ENCODE measurements around the gene SYNDIG1.

SYNDIG1 gene

GRCh38 chr20:24684421-24684871, 215.0 kb downstream of the SYNDIG1 start:
- no peak for DNase-seq
- in situ Hi-C loops (cut with HindIII; ENCODE audit: low pct_ligation_motif_present, low pct_unique_long_range_greater_than_20kb, low sequenced_read_pairs), result no loop called here

DNA sequence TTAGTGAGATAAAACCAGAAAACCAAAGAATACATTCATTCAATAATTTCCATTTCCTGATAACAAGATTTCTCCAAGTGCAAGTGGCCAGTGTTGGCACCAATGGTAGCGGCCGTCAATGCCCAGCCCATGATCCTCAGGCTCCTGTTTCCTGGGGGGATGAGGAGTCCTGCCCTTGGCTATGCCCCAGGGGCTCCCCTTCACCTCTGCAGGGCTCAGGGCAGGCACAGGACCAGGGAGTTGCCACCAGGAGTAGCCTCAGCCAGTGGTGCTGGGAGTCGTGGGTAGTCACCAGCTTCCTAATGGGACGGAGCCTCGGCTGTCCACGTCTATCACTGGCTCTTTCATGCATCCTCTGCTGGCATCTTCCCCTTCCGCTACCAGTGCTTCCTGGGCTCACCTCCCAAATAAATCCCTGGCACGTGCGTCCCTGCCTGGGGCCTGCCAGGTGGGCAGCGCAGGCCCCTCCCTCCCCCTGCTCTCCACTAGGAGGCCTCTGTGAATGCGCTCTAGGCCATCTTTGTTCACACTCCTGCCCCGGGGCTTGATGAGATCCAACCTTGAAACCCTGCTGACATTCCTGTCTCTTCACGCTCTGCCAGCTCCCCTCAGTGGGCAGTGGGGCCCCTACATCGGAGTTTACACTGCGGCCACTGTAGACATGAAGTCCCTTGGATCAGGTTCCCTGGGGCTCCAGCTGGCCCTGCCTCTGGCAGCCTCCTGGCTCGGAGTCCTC, 215.7 kb downstream of the SYNDIG1 start:
- in situ Hi-C loops (cut with HindIII; ENCODE audit: low pct_ligation_motif_present, low pct_unique_long_range_greater_than_20kb, low sequenced_read_pairs), result no loop called here
- DNase-seq, result no peak

GRCh38 chr20:24685736-24686135, 216.3 kb downstream of the SYNDIG1 start:
- in situ Hi-C loops (cut with HindIII; ENCODE audit: low pct_ligation_motif_present, low pct_unique_long_range_greater_than_20kb, low sequenced_read_pairs), result no loop called here
- no peak for DNase-seq

DNA sequence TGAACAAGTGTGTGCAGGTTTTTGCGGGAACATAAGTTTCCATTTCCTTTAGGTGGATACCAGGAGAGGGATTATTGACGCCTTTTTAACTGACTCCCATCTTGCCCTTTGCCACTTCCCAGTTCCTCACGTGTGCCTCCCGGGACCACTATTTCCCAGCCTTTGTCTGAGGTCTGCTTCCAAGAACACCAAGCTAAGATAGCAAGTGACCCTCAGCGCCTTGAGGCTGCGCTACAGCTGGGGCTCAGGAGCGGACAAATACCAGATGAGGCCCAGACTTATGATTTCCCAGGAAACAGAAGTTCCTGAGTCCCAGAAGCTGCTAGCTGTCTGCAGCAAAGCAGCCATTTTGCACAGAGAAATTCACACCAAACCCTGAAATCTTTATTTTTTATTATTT, 216.7 kb downstream of the SYNDIG1 start:
- DNase-seq, result no peak
- in situ Hi-C loops (cut with HindIII; ENCODE audit: low pct_ligation_motif_present, low pct_unique_long_range_greater_than_20kb, low sequenced_read_pairs), result no loop called here

GRCh38 chr20:24690408-24690807, 221.0 kb downstream of the SYNDIG1 start:
- in situ Hi-C loops (cut with HindIII; ENCODE audit: low pct_ligation_motif_present, low pct_unique_long_range_greater_than_20kb, low sequenced_read_pairs), result no loop called here
- DNase-seq, result no peak

GRCh38 chr20:24691901-24692351, 222.5 kb downstream of the SYNDIG1 start:
- in situ Hi-C loops (cut with HindIII; ENCODE audit: low pct_ligation_motif_present, low pct_unique_long_range_greater_than_20kb, low sequenced_read_pairs), result no loop called here
- no peak for DNase-seq

- in situ Hi-C loops (cut with HindIII; ENCODE audit: low pct_ligation_motif_present, low pct_unique_long_range_greater_than_20kb, low sequenced_read_pairs), result no loop called here
- DNase-seq, result no peak
Measured at GRCh38 chr20:24692446-24693200, 223.2 kb downstream of the SYNDIG1 start.

DNA sequence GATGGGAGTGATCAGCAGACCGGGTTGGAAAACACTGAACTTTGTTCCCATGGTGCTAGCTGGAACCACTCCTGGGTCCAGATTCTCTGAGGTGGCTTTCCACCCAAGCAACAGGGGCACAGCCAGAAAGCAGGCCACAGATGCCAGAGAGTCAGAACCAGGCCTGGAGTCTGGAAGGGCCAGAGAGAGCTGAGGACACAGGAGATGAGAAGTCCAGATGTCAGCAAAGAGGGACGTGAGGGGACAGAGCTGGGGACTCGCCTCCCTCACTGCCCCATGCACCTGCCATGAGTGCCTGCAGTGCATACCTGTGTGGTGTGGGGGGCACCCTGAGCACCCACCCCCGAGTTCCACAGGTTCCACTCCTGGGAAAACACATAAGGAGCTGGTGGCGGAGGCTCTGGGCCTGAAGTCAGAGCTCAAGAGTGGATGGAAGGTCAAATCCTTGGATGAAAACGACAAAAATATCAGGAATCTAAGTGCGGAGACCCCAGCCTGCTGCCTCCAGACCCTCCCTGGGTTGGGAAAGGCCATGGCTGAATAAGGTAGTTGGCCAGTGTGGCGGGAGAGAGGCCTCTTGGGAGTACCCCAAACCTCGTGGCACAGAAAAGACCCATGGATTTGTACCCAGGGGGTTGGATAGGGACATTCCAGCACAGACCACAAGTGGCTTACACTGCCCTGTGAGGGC, 224.2 kb downstream of the SYNDIG1 start:
- in situ Hi-C loops (cut with HindIII; ENCODE audit: low pct_ligation_motif_present, low pct_unique_long_range_greater_than_20kb, low sequenced_read_pairs), result no loop called here

GRCh38 chr20:24694157-24694726, 224.8 kb downstream of the SYNDIG1 start:
- no peak for DNase-seq
- in situ Hi-C loops (cut with HindIII; ENCODE audit: low pct_ligation_motif_present, low pct_unique_long_range_greater_than_20kb, low sequenced_read_pairs), result no loop called here

More for the DNA sequence above, 224.2 kb downstream of the SYNDIG1 start:
- no peak for DNase-seq

- in situ Hi-C loops (cut with HindIII; ENCODE audit: low pct_ligation_motif_present, low pct_unique_long_range_greater_than_20kb, low sequenced_read_pairs), result no loop called here
- DNase-seq, result no peak
Measured at GRCh38 chr20:24694727-24695528, 225.5 kb downstream of the SYNDIG1 start.

GRCh38 chr20:24695529-24696225, 226.2 kb downstream of the SYNDIG1 start:
- in situ Hi-C loops (cut with HindIII; ENCODE audit: low pct_ligation_motif_present, low pct_unique_long_range_greater_than_20kb, low sequenced_read_pairs), result no loop called here
- no peak for DNase-seq

GRCh38 chr20:24696396-24696795, 227.0 kb downstream of the SYNDIG1 start:
- in situ Hi-C loops (cut with HindIII; ENCODE audit: low pct_ligation_motif_present, low pct_unique_long_range_greater_than_20kb, low sequenced_read_pairs), result no loop called here
- no peak for DNase-seq

DNA sequence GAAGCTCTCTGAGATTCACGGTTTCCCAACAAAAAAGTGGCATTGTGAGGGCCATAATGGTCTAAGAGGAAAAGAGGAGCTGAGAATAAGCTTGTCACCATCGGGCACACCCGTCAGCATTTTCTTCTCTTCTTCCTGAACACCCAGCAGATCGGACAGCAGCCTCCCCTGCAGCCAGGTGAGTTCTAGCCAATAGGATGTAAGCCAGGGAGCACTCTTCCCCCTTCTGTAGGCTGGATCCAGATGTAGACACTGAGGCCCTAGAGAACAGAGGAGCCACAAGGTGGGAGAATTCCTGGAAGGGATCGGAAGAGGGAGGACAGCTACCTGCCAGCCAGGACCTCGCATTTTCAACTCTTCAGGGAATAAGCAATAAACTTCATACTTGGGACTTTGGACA, 228.0 kb downstream of the SYNDIG1 start:
- DNase-seq, result no peak
- in situ Hi-C loops (cut with HindIII; ENCODE audit: low pct_ligation_motif_present, low pct_unique_long_range_greater_than_20kb, low sequenced_read_pairs), result no loop called here

- DNase-seq, result no peak
- in situ Hi-C loops (cut with HindIII; ENCODE audit: low pct_ligation_motif_present, low pct_unique_long_range_greater_than_20kb, low sequenced_read_pairs), result no loop called here
Measured at GRCh38 chr20:24698189-24698588, 228.8 kb downstream of the SYNDIG1 start.

GRCh38 chr20:24698706-24699206, 229.3 kb downstream of the SYNDIG1 start:
- in situ Hi-C loops (cut with HindIII; ENCODE audit: low pct_ligation_motif_present, low pct_unique_long_range_greater_than_20kb, low sequenced_read_pairs), result no loop called here

GRCh38 chr20:24699321-24700165, 230.1 kb downstream of the SYNDIG1 start:
- in situ Hi-C loops (cut with HindIII; ENCODE audit: low pct_ligation_motif_present, low pct_unique_long_range_greater_than_20kb, low sequenced_read_pairs), result no loop called here
- no peak for DNase-seq

More at GRCh38 chr20:24698706-24699206, 229.3 kb downstream of the SYNDIG1 start:
- no peak for DNase-seq
